ENCODE measurements around the gene COL26A1. TPM values are rescaled to one million over a fixed set of nuclear protein-coding genes. Genes with fewer than 3 reads are reported as not detected.

Gene COL26A1
- total RNA-seq, 2 experiments from 2014 or later: not detected

DNA sequence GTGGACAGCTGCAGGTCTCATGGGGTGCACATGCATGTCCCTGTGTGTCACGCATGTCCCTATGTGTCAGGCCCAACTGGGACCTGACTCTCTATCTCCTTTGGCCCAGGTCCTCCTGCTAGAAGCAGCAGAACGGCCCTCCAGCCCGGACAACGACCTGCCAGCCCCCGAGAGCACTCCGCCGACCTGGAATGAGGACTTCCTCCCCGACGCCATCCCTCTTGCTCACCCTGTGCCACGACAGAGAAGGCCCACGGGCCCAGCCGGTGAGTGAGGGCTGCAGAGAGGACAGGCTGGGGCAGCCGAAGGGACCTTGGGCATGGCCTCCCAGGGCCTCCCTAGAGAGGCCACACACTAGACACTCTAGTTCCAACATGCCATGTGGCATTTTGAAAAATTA lies 177.1 kb downstream of the COL26A1 start:
- Histone ChIP-seq H3K4me2 (ENCODE audit: low read length) (no peak overlapping the region), H3K79me2 (ENCODE audit: insufficient read depth, low read depth, low read length) (no peaks in the 10 kb centered on the region), H3K9me2 (ENCODE audit: insufficient read depth, low read length) (no peaks in the 10 kb centered on the region), H3K9me3 (ENCODE audit: low read length) (no peaks in the 10 kb centered on the region), H3K4me1 (ENCODE audit: insufficient read depth, low read length, poor library complexity, severe bottlenecking) (no peaks in the 10 kb centered on the region), H2AFZ (ENCODE audit: low read length) (no peak overlapping the region), H3K4me3 (ENCODE audit: low read depth, low read length, poor library complexity, severe bottlenecking) (no peak overlapping the region), H4K20me1 (ENCODE audit: insufficient read depth, low read length) (no peaks in the 10 kb centered on the region), H3K27ac (ENCODE audit: low read depth, low read length, poor library complexity, severe bottlenecking) (no peak overlapping the region), H3K36me3 (ENCODE audit: insufficient read depth, low read length) (no peaks in the 10 kb centered on the region)
- intact Hi-C loops (cut with micrococcal nuclease; ENCODE audit: unreplicated experiment): loop anchor here (5.0 to 10.0 kb wide), 3 partner anchors 148 to 855 kb away; partner anchors contain the start of genes COL26A1 and PRKRIP1
- TF ChIP-seq, protein P1, sequence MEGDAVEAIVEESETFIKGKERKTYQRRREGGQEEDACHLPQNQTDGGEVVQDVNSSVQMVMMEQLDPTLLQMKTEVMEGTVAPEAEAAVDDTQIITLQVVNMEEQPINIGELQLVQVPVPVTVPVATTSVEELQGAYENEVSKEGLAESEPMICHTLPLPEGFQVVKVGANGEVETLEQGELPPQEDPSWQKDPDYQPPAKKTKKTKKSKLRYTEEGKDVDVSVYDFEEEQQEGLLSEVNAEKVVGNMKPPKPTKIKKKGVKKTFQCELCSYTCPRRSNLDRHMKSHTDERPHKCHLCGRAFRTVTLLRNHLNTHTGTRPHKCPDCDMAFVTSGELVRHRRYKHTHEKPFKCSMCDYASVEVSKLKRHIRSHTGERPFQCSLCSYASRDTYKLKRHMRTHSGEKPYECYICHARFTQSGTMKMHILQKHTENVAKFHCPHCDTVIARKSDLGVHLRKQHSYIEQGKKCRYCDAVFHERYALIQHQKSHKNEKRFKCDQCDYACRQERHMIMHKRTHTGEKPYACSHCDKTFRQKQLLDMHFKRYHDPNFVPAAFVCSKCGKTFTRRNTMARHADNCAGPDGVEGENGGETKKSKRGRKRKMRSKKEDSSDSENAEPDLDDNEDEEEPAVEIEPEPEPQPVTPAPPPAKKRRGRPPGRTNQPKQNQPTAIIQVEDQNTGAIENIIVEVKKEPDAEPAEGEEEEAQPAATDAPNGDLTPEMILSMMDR (conservative IDR thresholded peaks at IDR 0.05; ENCODE audit: low read length): no peak
- no peak for TF ChIP-seq EZH2phosphoT487 (IDR thresholded peaks at IDR 0.05; ENCODE audit: borderline replicate concordance, low read depth, low read length)
- POLR2A ChIA-PET: no interaction called here
- CTCF ChIA-PET (ENCODE audit: unreplicated experiment): no interaction called here
- DNase-seq (ENCODE audit: low spot score): no peak
- BruUV-seq (replicated peaks): no TSS peak

DNA sequence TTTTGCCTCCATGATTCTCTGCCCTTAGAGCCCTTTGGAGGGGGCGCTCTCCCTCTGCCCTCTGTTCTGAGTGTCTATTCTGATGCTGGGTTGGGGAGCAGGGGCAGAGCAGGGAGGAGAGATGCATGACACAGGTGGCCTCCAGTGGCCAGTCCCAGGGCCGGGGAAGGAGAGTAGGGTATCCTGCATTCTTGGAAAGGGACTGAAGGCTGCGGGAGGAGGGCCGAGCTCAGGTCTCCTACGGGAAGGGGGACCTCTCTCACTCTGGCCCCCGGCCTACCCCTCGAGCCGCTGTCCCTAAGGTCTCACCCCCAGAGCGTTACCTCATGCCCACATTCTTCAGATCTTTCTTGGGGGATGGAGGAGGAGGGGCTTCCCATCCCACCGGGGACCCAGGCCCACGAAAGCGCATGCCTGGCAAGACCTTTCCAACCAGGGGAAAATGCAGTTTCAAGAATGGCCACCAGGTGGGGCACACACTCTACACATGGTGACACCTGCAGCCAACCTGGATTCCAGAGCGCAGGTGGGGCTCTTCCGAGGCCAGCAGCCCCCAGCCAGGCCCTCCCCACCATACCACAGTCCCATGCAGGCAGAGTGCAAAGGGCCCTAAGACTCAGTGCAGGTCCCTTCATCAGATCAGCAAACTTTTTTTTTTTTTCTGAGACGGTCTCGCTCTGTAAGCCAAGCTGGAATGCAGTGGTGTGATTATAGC lies 180.0 kb downstream of the COL26A1 start:
- Histone ChIP-seq H3K36me3 (ENCODE audit: insufficient read depth, low read length) (no peaks in the 10 kb centered on the region), H3K79me2 (ENCODE audit: insufficient read depth, low read depth, low read length) (no peaks in the 10 kb centered on the region), H3K4me3 (ENCODE audit: low read depth, low read length, poor library complexity, severe bottlenecking) (no peak overlapping the region), H3K4me1 (ENCODE audit: insufficient read depth, low read length, poor library complexity, severe bottlenecking) (no peaks in the 10 kb centered on the region), H2AFZ (ENCODE audit: low read length) (no peak overlapping the region), H3K4me2 (ENCODE audit: low read length) (no peak overlapping the region), H3K9me3 (ENCODE audit: low read length) (no peaks in the 10 kb centered on the region), H4K20me1 (ENCODE audit: insufficient read depth, low read length) (no peaks in the 10 kb centered on the region), H3K9me2 (ENCODE audit: insufficient read depth, low read length) (no peaks in the 10 kb centered on the region), H3K27ac (ENCODE audit: low read depth, low read length, poor library complexity, severe bottlenecking) (no peak overlapping the region)
- CTCF ChIA-PET (ENCODE audit: unreplicated experiment): interaction anchor here (0.6 kb wide), 1 partner anchor 720 kb away, joined by 3 read pairs; no protein-coding TSS in a partner anchor
- TF ChIP-seq, protein P1 (conservative IDR thresholded peaks at IDR 0.05; ENCODE audit: low read length): peak; percentile 92
- no peak for TF ChIP-seq EZH2phosphoT487 (IDR thresholded peaks at IDR 0.05; ENCODE audit: borderline replicate concordance, low read depth, low read length)
- BruUV-seq (replicated peaks): no TSS peak
- POLR2A ChIA-PET: interaction anchor here (0.6 to 0.8 kb wide), 4 partner anchors 61 to 526 kb away, joined by 3 read pairs; no protein-coding TSS in a partner anchor
- DNase-seq (ENCODE audit: low spot score): peak; percentile 76
- intact Hi-C loops (cut with micrococcal nuclease; ENCODE audit: unreplicated experiment): loop anchor here (1.0 to 10.0 kb wide), 5 partner anchors 60 to 852 kb away; partner anchors contain the start of gene PRKRIP1

DNA sequence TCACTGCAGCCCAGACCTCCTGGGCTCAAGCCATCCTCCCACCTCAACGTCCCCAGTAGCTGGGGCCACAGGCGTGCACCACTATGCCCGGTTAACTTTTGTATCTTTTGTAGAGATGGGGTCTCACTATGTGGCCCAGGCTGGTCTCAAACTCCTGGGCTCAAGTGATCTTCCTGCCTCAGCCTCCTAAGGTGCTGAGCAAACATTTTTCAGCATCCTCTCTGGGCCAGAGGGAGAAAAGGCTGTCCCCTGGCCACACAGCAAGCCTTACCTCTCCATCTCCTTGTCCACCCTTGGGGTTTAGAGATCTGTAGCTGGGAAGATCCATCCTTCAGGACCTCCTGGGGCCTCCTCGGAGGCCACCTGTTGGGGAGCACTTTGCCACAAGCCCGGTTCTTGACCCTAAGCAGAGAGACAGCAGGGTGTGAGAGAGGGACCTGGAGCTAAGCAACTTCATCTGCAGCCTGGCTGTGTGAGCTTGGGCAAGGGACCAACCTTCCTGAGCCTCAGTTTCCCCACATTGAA lies 180.6 kb downstream of the COL26A1 start:
- no peak overlapping the region for H3K4me3 ChIP-seq (ENCODE audit: low read depth, low read length, poor library complexity, severe bottlenecking)
- no TSS peak for BruUV-seq (replicated peaks)
- no peak overlapping the region for H3K4me2 ChIP-seq (ENCODE audit: low read length)
- no peaks in the 10 kb centered on the region for H4K20me1 ChIP-seq (ENCODE audit: insufficient read depth, low read length)
- TF ChIP-seq, protein P1 (conservative IDR thresholded peaks at IDR 0.05; ENCODE audit: low read length): no peak
- no peak for TF ChIP-seq EZH2phosphoT487 (IDR thresholded peaks at IDR 0.05; ENCODE audit: borderline replicate concordance, low read depth, low read length)
- intact Hi-C loops (cut with micrococcal nuclease; ENCODE audit: unreplicated experiment): loop anchor here (2.0 to 10.0 kb wide), 4 partner anchors 59 to 851 kb away; partner anchors contain the start of gene PRKRIP1
- no peak overlapping the region for H2AFZ ChIP-seq (ENCODE audit: low read length)
- no peak overlapping the region for H3K27ac ChIP-seq (ENCODE audit: low read depth, low read length, poor library complexity, severe bottlenecking)
- no peaks in the 10 kb centered on the region for H3K36me3 ChIP-seq (ENCODE audit: insufficient read depth, low read length)
- no peaks in the 10 kb centered on the region for H3K4me1 ChIP-seq (ENCODE audit: insufficient read depth, low read length, poor library complexity, severe bottlenecking)
- ChIA-PET CTCF (ENCODE audit: unreplicated experiment) (no interaction called here), POLR2A (interaction anchor here (0.6 to 0.7 kb wide), 2 partner anchors 86 to 525 kb away, joined by 3 read pairs; no protein-coding TSS in a partner anchor)
- no peak for DNase-seq (ENCODE audit: low spot score)
- H3K9me2 ChIP-seq (ENCODE audit: insufficient read depth, low read length): no peaks in the 10 kb centered on the region
- H3K9me3 ChIP-seq (ENCODE audit: low read length): no peaks in the 10 kb centered on the region
- H3K79me2 ChIP-seq (ENCODE audit: insufficient read depth, low read depth, low read length): no peaks in the 10 kb centered on the region

Measured in OCI-LY7 (cell line).